Measurements from ENCODE around the gene GREB1L. TPM values are rescaled to one million over a fixed set of nuclear protein-coding genes. Genes with fewer than 3 reads are reported as not detected.
A peak's percentile ranks its signal among the peaks of the same experiment; 100 is the strongest.

Gene GREB1L
- total and polyA plus RNA-seq, 2 donors (not counting 1 experiment from before 2014, with no cell fraction given), result 0.33 to 0.41 TPM

- Histone ChIP-seq H3K9ac (ENCODE audit: insufficient read depth, low read length) (no peak overlapping the region), H3K4me3 (replicated peaks in 1 of 4; ENCODE audit: control extremely low read depth in 1 of 4, insufficient read depth in 1 of 4, low read depth in 3 of 4, low read length in 4 of 4) (no peak overlapping the region), H3K9me3 (ENCODE audit: control insufficient read depth, insufficient read depth, low read depth, low read length) (no peaks in the 10 kb centered on the region), H3K79me2 (ENCODE audit: control insufficient read depth, insufficient read depth, low read length) (no peaks in the 10 kb centered on the region), H3K27me3 (ENCODE audit: control insufficient read depth, insufficient read depth, low read length) (no peaks in the 10 kb centered on the region), H3K4me2 (ENCODE audit: extremely low read depth, insufficient read depth, low read length) (peak overlapping the region; percentile 59), H4K20me1 (ENCODE audit: control insufficient read depth, extremely low read depth, insufficient read depth, low read length) (no peaks in the 10 kb centered on the region), H3K27ac (ENCODE audit: insufficient read depth, low read length) (no peak overlapping the region), H2AFZ (ENCODE audit: low read length) (peak overlapping the region; percentile 35), H3K4me1 (ENCODE audit: control insufficient read depth, extremely low read depth, insufficient read depth, low read length) (peaks cover 5% of the 10 kb centered on the region), H3K36me3 (ENCODE audit: control insufficient read depth, insufficient read depth, low read length) (no peaks in the 10 kb centered on the region)
- TF ChIP-seq CTCF (conservative IDR thresholded peaks at IDR 0.05 in 1 of 2, IDR thresholded peaks at IDR 0.05 in 1 of 2; ENCODE audit: low read depth in 1 of 2, low read length in 2 of 2) (no peak), EZH2 (IDR thresholded peaks at IDR 0.05; ENCODE audit: low read length, missing control alignments) (no peak)
- DNase-seq (ENCODE audit: low read depth in 2 of 2), result peak; percentile 65 to 90
Observed at GRCh38 chr18:21330122-21330701, 88.2 kb downstream of the GREB1L start.

GRCh38 chr18:21331065-21331464 is 89.0 kb downstream of the GREB1L start:
- TF ChIP-seq EZH2 (IDR thresholded peaks at IDR 0.05; ENCODE audit: low read length, missing control alignments), result no peak
- no peak for TF ChIP-seq CTCF (conservative IDR thresholded peaks at IDR 0.05 in 1 of 2, IDR thresholded peaks at IDR 0.05 in 1 of 2; ENCODE audit: low read depth in 1 of 2, low read length in 2 of 2)
- H3K9ac ChIP-seq (ENCODE audit: insufficient read depth, low read length), result no peak overlapping the region
- no peak overlapping the region for H3K4me3 ChIP-seq (replicated peaks in 1 of 4; ENCODE audit: control extremely low read depth in 1 of 4, insufficient read depth in 1 of 4, low read depth in 3 of 4, low read length in 4 of 4)
- H3K27ac ChIP-seq (ENCODE audit: insufficient read depth, low read length), result no peak overlapping the region
- H3K79me2 ChIP-seq (ENCODE audit: control insufficient read depth, insufficient read depth, low read length), result no peaks in the 10 kb centered on the region
- no peak for DNase-seq (ENCODE audit: low read depth in 2 of 2)
- H3K9me3 ChIP-seq (ENCODE audit: control insufficient read depth, insufficient read depth, low read depth, low read length), result no peaks in the 10 kb centered on the region
- H4K20me1 ChIP-seq (ENCODE audit: control insufficient read depth, extremely low read depth, insufficient read depth, low read length), result no peaks in the 10 kb centered on the region
- no peaks in the 10 kb centered on the region for H3K27me3 ChIP-seq (ENCODE audit: control insufficient read depth, insufficient read depth, low read length)
- no peak overlapping the region for H3K4me2 ChIP-seq (ENCODE audit: extremely low read depth, insufficient read depth, low read length)
- H3K4me1 ChIP-seq (ENCODE audit: control insufficient read depth, extremely low read depth, insufficient read depth, low read length), result peaks cover 5% of the 10 kb centered on the region
- H2AFZ ChIP-seq (ENCODE audit: low read length), result no peak overlapping the region
- no peaks in the 10 kb centered on the region for H3K36me3 ChIP-seq (ENCODE audit: control insufficient read depth, insufficient read depth, low read length)

- peak in 1 of 2 donors; percentile 35 for DNase-seq (ENCODE audit: low read depth in 2 of 2)
- Histone ChIP-seq H3K4me3 (replicated peaks in 1 of 4; ENCODE audit: control extremely low read depth in 1 of 4, insufficient read depth in 1 of 4, low read depth in 3 of 4, low read length in 4 of 4) (no peak overlapping the region), H3K9ac (ENCODE audit: insufficient read depth, low read length) (no peak overlapping the region), H3K4me2 (ENCODE audit: extremely low read depth, insufficient read depth, low read length) (no peak overlapping the region), H2AFZ (ENCODE audit: low read length) (no peak overlapping the region), H3K4me1 (ENCODE audit: control insufficient read depth, extremely low read depth, insufficient read depth, low read length) (no peaks in the 10 kb centered on the region), H4K20me1 (ENCODE audit: control insufficient read depth, extremely low read depth, insufficient read depth, low read length) (no peaks in the 10 kb centered on the region), H3K79me2 (ENCODE audit: control insufficient read depth, insufficient read depth, low read length) (no peaks in the 10 kb centered on the region), H3K36me3 (ENCODE audit: control insufficient read depth, insufficient read depth, low read length) (no peaks in the 10 kb centered on the region), H3K27ac (ENCODE audit: insufficient read depth, low read length) (no peak overlapping the region), H3K27me3 (ENCODE audit: control insufficient read depth, insufficient read depth, low read length) (peaks cover 2% of the 10 kb centered on the region), H3K9me3 (ENCODE audit: control insufficient read depth, insufficient read depth, low read depth, low read length) (no peaks in the 10 kb centered on the region)
- TF ChIP-seq EZH2 (IDR thresholded peaks at IDR 0.05; ENCODE audit: low read length, missing control alignments), result no peak
- TF ChIP-seq CTCF (conservative IDR thresholded peaks at IDR 0.05 in 1 of 2, IDR thresholded peaks at IDR 0.05 in 1 of 2; ENCODE audit: low read depth in 1 of 2, low read length in 2 of 2), result no peak
Observed at GRCh38 chr18:21335927-21336488, 94.0 kb downstream of the GREB1L start.

Measured in fibroblast of lung (primary cell).